Nephron progenitor cell (in vitro differentiated cells): Measurements from ENCODE around the gene NFKB1.

Experiments used
- DNase-seq: peaks from one replicate; pipeline ENCODE4 v3.0.0; 2021
- H3K27ac Mint-ChIP-seq: 2 replicates; pipeline ENCODE4 v1.8.0; 2021; ENCODE audit warnings: mild to moderate bottlenecking, moderate library complexity, mixed read lengths
- H3K27me3 Mint-ChIP-seq: 2 replicates; pipeline ENCODE4 v1.8.0; 2021; ENCODE audit warnings: mild to moderate bottlenecking, low read depth, mixed read lengths; ENCODE audit not compliant: poor library complexity
- H3K36me3 Mint-ChIP-seq: 2 replicates; pipeline ENCODE4 v1.8.0; 2021; ENCODE audit warnings: low read depth, mixed read lengths
- H3K4me1 Mint-ChIP-seq: 2 replicates; pipeline ENCODE4 v1.8.0; 2021; ENCODE audit warnings: mixed read lengths
- H3K4me3 Mint-ChIP-seq: 2 replicates; pipeline ENCODE4 v1.8.0; 2021; ENCODE audit warnings: mild to moderate bottlenecking, moderate library complexity, mixed read lengths
- H3K9me3 Mint-ChIP-seq: 2 replicates; pipeline ENCODE4 v1.8.0; 2021; ENCODE audit warnings: mild to moderate bottlenecking, moderate library complexity, mixed read lengths
- TF ChIP-seq, protein P1 (sequence below): fragments of 200-600 bp; sonication (generic); IDR thresholded peaks from 2 replicates; pipeline ENCODE4 v1.5.0; 2021; ENCODE audit warnings: antibody characterized with exemption

The NFKB1 gene

DNA sequence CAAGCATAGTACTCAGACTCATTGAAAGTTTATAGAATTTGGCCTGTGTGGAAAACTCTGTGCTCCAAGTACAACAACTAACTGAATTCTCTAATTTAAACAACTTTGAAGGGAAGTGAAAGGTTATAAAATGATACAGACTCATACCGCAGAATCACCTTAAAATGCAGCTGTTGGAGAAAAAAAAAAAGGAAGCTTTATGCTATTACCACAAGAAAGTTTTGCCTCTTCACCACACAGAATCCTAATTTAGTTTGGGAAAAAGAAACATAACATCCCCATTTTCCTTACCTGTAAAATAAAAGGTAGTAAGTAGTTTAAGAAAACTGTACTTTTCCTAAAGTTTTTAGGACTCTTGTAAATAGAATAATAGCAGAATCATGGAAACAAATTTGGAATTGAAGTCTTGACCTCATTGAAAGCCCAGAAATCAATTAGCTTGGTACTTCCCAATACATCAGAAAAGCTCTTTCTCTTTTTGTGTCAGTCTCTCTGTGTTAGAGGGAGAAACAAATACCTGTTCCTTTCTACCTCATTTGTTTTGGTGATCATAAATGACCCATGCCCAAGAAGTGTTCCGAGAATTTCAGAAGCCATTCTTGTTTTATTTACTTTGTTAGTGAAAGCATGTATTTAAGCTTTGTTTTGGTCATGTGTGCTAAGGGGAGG lies 78.8 kb downstream of the NFKB1 start:
- DNase-seq, result no peak
- Mint-ChIP-seq H3K4me1 (peaks cover 8% of the 10 kb centered on the region), H3K36me3 (peaks cover 6% of the 10 kb centered on the region), H3K27me3 (no peaks in the 10 kb centered on the region), H3K9me3 (no peaks in the 10 kb centered on the region), H3K27ac (no peak overlapping the region), H3K4me3 (no peak overlapping the region)
- TF ChIP-seq, protein P1, sequence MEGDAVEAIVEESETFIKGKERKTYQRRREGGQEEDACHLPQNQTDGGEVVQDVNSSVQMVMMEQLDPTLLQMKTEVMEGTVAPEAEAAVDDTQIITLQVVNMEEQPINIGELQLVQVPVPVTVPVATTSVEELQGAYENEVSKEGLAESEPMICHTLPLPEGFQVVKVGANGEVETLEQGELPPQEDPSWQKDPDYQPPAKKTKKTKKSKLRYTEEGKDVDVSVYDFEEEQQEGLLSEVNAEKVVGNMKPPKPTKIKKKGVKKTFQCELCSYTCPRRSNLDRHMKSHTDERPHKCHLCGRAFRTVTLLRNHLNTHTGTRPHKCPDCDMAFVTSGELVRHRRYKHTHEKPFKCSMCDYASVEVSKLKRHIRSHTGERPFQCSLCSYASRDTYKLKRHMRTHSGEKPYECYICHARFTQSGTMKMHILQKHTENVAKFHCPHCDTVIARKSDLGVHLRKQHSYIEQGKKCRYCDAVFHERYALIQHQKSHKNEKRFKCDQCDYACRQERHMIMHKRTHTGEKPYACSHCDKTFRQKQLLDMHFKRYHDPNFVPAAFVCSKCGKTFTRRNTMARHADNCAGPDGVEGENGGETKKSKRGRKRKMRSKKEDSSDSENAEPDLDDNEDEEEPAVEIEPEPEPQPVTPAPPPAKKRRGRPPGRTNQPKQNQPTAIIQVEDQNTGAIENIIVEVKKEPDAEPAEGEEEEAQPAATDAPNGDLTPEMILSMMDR, result no peak

- no peaks in the 10 kb centered on the region for H3K27me3 Mint-ChIP-seq
- no peaks in the 10 kb centered on the region for H3K9me3 Mint-ChIP-seq
- TF ChIP-seq, protein P1, result no peak
- H3K27ac Mint-ChIP-seq, result no peak overlapping the region
- peaks cover 6% of the 10 kb centered on the region for H3K36me3 Mint-ChIP-seq
- peaks cover 8% of the 10 kb centered on the region for H3K4me1 Mint-ChIP-seq
- H3K4me3 Mint-ChIP-seq, result no peak overlapping the region
- no peak for DNase-seq
Observed at GRCh38 chr4:102580463-102580842, 79.3 kb downstream of the NFKB1 start.

DNA sequence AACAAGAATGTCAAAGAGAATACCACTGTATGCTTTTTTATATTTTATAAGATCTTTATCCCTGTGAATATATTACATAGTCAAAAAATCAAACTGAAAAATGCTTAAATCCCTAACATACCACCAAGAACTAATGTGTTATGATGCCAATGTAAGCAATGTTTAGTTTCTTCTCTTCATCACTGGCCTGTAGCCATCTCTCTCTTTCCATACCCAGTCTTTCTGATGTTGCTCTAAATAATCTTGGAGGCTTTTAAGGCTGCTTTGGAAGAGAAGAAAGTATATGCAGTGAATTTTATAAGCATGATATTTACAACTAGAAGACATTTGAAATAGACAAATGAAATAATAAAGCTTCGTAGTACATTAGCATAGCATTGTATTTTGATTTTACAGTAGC lies 82.9 kb downstream of the NFKB1 start:
- TF ChIP-seq, protein P1, result no peak
- H3K36me3 Mint-ChIP-seq, result peaks cover 9% of the 10 kb centered on the region
- H3K4me3 Mint-ChIP-seq, result no peak overlapping the region
- DNase-seq, result no peak
- H3K4me1 Mint-ChIP-seq, result peaks cover 8% of the 10 kb centered on the region
- H3K27ac Mint-ChIP-seq, result no peak overlapping the region
- no peaks in the 10 kb centered on the region for H3K9me3 Mint-ChIP-seq
- H3K27me3 Mint-ChIP-seq, result no peaks in the 10 kb centered on the region

GRCh38 chr4:102585329-102585728 lies 84.2 kb downstream of the NFKB1 start:
- TF ChIP-seq, protein P1, result no peak
- Mint-ChIP-seq H3K4me1 (peaks cover 4% of the 10 kb centered on the region), H3K27ac (no peak overlapping the region), H3K4me3 (no peak overlapping the region), H3K36me3 (peaks cover 19% of the 10 kb centered on the region), H3K9me3 (no peaks in the 10 kb centered on the region), H3K27me3 (no peaks in the 10 kb centered on the region)
- no peak for DNase-seq

- no peaks in the 10 kb centered on the region for H3K27me3 Mint-ChIP-seq
- no peak overlapping the region for H3K27ac Mint-ChIP-seq
- peaks cover 26% of the 10 kb centered on the region for H3K36me3 Mint-ChIP-seq
- H3K4me1 Mint-ChIP-seq, result no peaks in the 10 kb centered on the region
- H3K9me3 Mint-ChIP-seq, result peaks cover 6% of the 10 kb centered on the region
- DNase-seq, result no peak
- H3K4me3 Mint-ChIP-seq, result no peak overlapping the region
- TF ChIP-seq, protein P1, result no peak
Observed at GRCh38 chr4:102586002-102586643, 85.0 kb downstream of the NFKB1 start.

GRCh38 chr4:102586644-102587021 lies 85.5 kb downstream of the NFKB1 start:
- Mint-ChIP-seq H3K9me3 (peaks cover 12% of the 10 kb centered on the region), H3K4me3 (no peak overlapping the region), H3K27me3 (no peaks in the 10 kb centered on the region), H3K36me3 (peaks cover 32% of the 10 kb centered on the region), H3K4me1 (no peaks in the 10 kb centered on the region), H3K27ac (no peak overlapping the region)
- no peak for DNase-seq
- TF ChIP-seq, protein P1, result no peak
